ENCODE results near the gene TLDC2.

DNA sequence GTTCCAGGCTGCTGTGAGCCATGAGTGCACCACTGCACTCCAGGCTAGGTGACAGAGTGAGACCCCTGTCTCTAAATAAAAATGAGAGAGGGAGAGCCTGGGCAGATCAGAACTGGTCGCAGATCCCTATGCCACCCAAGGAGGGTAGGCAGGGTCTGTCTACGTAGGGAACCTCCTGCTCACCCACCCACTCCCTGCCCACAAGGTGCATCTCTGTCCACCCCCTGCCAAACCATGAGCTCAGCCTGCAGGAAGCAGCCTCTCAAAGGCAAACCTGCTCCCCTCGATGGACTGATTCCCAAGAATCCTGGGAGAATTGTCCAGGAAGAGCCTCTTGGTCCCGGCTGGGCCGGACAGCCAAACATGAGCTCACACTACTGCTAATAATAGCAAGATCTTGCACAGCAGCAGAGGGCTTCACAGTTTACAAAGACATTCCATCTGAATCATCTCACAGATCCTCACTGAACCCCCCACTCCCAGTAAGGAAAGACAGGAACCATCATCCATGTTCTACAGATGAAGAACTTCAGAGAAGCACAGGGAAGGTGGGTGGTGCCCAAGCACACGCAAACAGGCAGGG, 27.8 kb upstream of the TLDC2 start:
- TF ChIP-seq, protein P1, sequence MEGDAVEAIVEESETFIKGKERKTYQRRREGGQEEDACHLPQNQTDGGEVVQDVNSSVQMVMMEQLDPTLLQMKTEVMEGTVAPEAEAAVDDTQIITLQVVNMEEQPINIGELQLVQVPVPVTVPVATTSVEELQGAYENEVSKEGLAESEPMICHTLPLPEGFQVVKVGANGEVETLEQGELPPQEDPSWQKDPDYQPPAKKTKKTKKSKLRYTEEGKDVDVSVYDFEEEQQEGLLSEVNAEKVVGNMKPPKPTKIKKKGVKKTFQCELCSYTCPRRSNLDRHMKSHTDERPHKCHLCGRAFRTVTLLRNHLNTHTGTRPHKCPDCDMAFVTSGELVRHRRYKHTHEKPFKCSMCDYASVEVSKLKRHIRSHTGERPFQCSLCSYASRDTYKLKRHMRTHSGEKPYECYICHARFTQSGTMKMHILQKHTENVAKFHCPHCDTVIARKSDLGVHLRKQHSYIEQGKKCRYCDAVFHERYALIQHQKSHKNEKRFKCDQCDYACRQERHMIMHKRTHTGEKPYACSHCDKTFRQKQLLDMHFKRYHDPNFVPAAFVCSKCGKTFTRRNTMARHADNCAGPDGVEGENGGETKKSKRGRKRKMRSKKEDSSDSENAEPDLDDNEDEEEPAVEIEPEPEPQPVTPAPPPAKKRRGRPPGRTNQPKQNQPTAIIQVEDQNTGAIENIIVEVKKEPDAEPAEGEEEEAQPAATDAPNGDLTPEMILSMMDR (IDR thresholded peaks at IDR 0.05), result no peak
- TF ChIP-seq POLR2A (IDR thresholded peaks at IDR 0.05), result no peak

All from testis (tissue), 2 donors.